ENCODE measurements around the gene TMEM135. TPM values are rescaled to one million over a fixed set of nuclear protein-coding genes. Genes with fewer than 3 reads are reported as not detected.

Gene TMEM135
- total RNA-seq, 1 donor: 35.8 TPM

DNA sequence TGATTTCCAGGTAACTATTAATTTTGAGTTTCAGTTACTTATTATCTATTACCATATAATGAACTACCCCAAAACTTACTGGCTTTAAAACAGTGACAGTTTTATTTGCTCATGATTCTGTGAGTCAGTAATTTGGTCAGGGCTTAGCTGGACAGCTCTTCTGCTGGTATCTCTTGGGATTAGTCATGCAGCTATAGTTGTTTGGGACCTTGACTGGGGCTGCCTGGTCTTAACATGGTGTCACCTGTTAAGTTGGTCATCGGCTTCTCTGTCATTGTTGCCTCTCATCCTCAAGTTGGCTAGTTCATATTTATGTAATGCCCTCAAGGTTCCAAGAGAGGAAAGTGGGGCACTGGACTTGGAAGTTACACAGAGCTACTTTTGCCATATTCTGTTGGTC, 177.5 kb downstream of the TMEM135 start:
- Histone ChIP-seq H4K20me1 (ENCODE audit: insufficient read depth, low read length) (no peaks in the 10 kb centered on the region), H3K4me2 (ENCODE audit: insufficient read depth, low read length) (no peak overlapping the region), H2AFZ (ENCODE audit: low read length) (no peak overlapping the region), H3K9me3 (ENCODE audit: low read depth, low read length) (no peaks in the 10 kb centered on the region), H3K4me3 (ENCODE audit: insufficient read depth, low read length) (no peak overlapping the region), H3K4me1 (ENCODE audit: insufficient read depth, low read length) (no peaks in the 10 kb centered on the region), H3K36me3 (ENCODE audit: insufficient read depth, low read length) (no peaks in the 10 kb centered on the region), H3K27ac (ENCODE audit: low read depth, low read length) (no peak overlapping the region), H3K79me2 (ENCODE audit: insufficient read depth, low read length) (no peaks in the 10 kb centered on the region), H3K27me3 (ENCODE audit: insufficient read depth, low read length) (no peaks in the 10 kb centered on the region)
- DNase-seq (ENCODE audit: insufficient read length, low spot score, missing footprints): no peak
- TF ChIP-seq, protein P1, sequence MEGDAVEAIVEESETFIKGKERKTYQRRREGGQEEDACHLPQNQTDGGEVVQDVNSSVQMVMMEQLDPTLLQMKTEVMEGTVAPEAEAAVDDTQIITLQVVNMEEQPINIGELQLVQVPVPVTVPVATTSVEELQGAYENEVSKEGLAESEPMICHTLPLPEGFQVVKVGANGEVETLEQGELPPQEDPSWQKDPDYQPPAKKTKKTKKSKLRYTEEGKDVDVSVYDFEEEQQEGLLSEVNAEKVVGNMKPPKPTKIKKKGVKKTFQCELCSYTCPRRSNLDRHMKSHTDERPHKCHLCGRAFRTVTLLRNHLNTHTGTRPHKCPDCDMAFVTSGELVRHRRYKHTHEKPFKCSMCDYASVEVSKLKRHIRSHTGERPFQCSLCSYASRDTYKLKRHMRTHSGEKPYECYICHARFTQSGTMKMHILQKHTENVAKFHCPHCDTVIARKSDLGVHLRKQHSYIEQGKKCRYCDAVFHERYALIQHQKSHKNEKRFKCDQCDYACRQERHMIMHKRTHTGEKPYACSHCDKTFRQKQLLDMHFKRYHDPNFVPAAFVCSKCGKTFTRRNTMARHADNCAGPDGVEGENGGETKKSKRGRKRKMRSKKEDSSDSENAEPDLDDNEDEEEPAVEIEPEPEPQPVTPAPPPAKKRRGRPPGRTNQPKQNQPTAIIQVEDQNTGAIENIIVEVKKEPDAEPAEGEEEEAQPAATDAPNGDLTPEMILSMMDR (IDR thresholded peaks at IDR 0.05; ENCODE audit: extremely low read depth, low read depth, low read length): no peak

DNA sequence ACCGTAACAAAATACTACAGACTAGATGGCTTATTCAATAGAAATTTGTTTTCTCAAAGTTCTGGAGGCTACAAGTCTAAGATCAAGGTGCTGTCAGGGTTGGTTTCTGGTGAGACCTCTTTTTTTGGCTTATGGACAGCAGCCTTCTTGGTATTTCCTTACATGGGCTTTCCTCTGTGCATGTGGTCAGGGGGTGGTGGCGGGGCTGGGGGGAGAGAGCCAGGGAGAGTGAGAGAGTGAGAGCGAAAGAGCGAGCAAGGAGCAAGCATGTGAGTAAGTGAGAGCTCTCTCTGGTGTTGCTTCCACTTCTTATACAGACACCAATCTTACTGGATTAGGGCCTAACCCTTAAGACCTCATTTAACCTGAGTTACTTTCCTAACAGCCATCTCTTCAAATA, 181.5 kb downstream of the TMEM135 start:
- DNase-seq (ENCODE audit: insufficient read length, low spot score, missing footprints): peak; percentile 62
- Histone ChIP-seq H3K36me3 (ENCODE audit: insufficient read depth, low read length) (no peaks in the 10 kb centered on the region), H3K4me2 (ENCODE audit: insufficient read depth, low read length) (no peak overlapping the region), H3K27ac (ENCODE audit: low read depth, low read length) (no peak overlapping the region), H3K4me3 (ENCODE audit: insufficient read depth, low read length) (no peak overlapping the region), H3K4me1 (ENCODE audit: insufficient read depth, low read length) (peaks cover 4% of the 10 kb centered on the region), H3K27me3 (ENCODE audit: insufficient read depth, low read length) (no peaks in the 10 kb centered on the region), H3K9me3 (ENCODE audit: low read depth, low read length) (no peaks in the 10 kb centered on the region), H4K20me1 (ENCODE audit: insufficient read depth, low read length) (no peaks in the 10 kb centered on the region), H3K79me2 (ENCODE audit: insufficient read depth, low read length) (no peaks in the 10 kb centered on the region), H2AFZ (ENCODE audit: low read length) (no peak overlapping the region)
- TF ChIP-seq, protein P1 (IDR thresholded peaks at IDR 0.05; ENCODE audit: extremely low read depth, low read depth, low read length): no peak

DNA sequence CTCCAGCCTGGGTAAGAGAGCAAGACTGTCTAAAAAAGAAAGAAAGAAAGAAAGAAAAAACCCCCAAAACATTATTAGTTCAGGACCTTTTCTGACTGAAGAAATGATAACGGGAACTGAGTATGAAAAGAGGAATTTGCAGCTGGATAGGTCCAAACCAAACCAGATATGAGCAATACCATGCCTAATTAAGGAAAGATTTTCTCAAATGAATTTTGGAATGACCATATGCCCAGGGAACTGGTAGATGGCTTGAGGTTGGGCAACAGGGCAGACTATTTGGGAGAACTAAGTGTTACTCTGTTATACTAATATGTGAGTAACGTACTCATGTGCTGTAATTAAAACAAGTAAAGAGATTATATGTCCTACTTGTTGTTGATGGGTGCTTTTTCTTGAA, 186.1 kb downstream of the TMEM135 start:
- H3K36me3 ChIP-seq (ENCODE audit: insufficient read depth, low read length): no peaks in the 10 kb centered on the region
- H3K27ac ChIP-seq (ENCODE audit: low read depth, low read length): no peak overlapping the region
- no peaks in the 10 kb centered on the region for H3K9me3 ChIP-seq (ENCODE audit: low read depth, low read length)
- no peaks in the 10 kb centered on the region for H3K79me2 ChIP-seq (ENCODE audit: insufficient read depth, low read length)
- peaks cover 4% of the 10 kb centered on the region for H3K4me1 ChIP-seq (ENCODE audit: insufficient read depth, low read length)
- no peak overlapping the region for H3K4me2 ChIP-seq (ENCODE audit: insufficient read depth, low read length)
- no peaks in the 10 kb centered on the region for H3K27me3 ChIP-seq (ENCODE audit: insufficient read depth, low read length)
- TF ChIP-seq, protein P1 (IDR thresholded peaks at IDR 0.05; ENCODE audit: extremely low read depth, low read depth, low read length): no peak
- H4K20me1 ChIP-seq (ENCODE audit: insufficient read depth, low read length): no peaks in the 10 kb centered on the region
- H2AFZ ChIP-seq (ENCODE audit: low read length): no peak overlapping the region
- no peak overlapping the region for H3K4me3 ChIP-seq (ENCODE audit: insufficient read depth, low read length)
- DNase-seq (ENCODE audit: insufficient read length, low spot score, missing footprints): peak; percentile 63

DNA sequence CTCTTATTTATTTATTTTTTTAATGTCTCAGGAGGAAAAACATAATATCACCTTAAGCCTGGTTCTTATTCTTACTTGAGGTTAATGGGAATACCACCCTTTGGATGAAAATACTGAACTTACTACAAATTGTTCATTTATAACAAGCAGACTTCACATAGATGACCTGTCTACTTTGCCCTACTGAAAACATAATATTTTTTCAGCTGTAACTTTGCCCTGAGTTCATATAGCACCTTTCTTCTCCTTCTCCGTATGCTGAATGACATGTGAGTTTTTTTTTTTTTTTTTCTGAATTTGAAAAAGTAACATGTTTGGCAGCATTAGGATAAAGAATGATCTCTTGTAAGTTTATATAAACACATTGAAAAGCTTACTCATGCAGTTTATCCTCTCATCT, 186.8 kb downstream of the TMEM135 start:
- H3K79me2 ChIP-seq (ENCODE audit: insufficient read depth, low read length): no peaks in the 10 kb centered on the region
- peak; percentile 39 for DNase-seq (ENCODE audit: insufficient read length, low spot score, missing footprints)
- H2AFZ ChIP-seq (ENCODE audit: low read length): no peak overlapping the region
- H4K20me1 ChIP-seq (ENCODE audit: insufficient read depth, low read length): no peaks in the 10 kb centered on the region
- H3K4me3 ChIP-seq (ENCODE audit: insufficient read depth, low read length): no peak overlapping the region
- no peak overlapping the region for H3K4me2 ChIP-seq (ENCODE audit: insufficient read depth, low read length)
- H3K9me3 ChIP-seq (ENCODE audit: low read depth, low read length): no peaks in the 10 kb centered on the region
- H3K27me3 ChIP-seq (ENCODE audit: insufficient read depth, low read length): no peaks in the 10 kb centered on the region
- H3K27ac ChIP-seq (ENCODE audit: low read depth, low read length): no peak overlapping the region
- peaks cover 4% of the 10 kb centered on the region for H3K4me1 ChIP-seq (ENCODE audit: insufficient read depth, low read length)
- TF ChIP-seq, protein P1 (IDR thresholded peaks at IDR 0.05; ENCODE audit: extremely low read depth, low read depth, low read length): no peak
- no peaks in the 10 kb centered on the region for H3K36me3 ChIP-seq (ENCODE audit: insufficient read depth, low read length)

Measured in osteoblast (primary cell).